ENCODE data around the gene AVPR2. TPM values are rescaled to one million over a fixed set of nuclear protein-coding genes. Genes with fewer than 3 reads are reported as not detected.

AVPR2 gene
- total and polyA plus RNA-seq, 7 experiments from 2014 or later, result 0.29 TPM; not detected in 6

DNA sequence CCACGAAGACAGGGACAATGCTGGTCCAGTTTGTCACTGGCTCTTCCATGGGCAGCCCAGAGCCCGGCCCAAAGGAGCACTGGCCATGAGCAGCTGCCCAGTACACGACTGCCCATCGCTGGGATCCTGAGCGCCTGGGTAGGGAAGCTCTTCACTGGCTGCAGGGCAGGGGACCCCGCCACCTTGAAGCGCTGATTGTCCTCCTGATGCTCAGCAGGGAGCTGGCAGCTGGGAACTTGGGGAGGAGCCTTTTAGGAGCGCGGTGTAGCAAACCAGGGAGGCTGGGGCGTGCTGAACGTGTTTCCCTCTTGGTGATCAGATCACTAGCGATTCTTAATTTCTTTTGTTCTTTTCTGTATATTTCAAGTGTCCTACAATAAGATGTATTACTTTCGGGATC, 20.3 kb upstream of the AVPR2 start:
- Mint-ChIP-seq H3K4me3 (peak overlapping the region in 5 of 10 donors; percentile 11 to 55 (median 29)), H3K4me1 (peaks cover under 1 to 11% (median 6%) of the 10 kb centered on the region in 7 donors), H3K9me3 (no peaks in the 10 kb centered on the region), H3K27me3 (peaks cover 0 to 33% (median 15%) of the 10 kb centered on the region in 5 donors), H3K27ac (no peak overlapping the region), H3K36me3 (no peaks in the 10 kb centered on the region)
- ATAC-seq, result no peak
- intact Hi-C loops (cut with micrococcal nuclease), result no loop called here
- Histone ChIP-seq H3K27me3 (ENCODE audit: control insufficient read depth in 2 of 2, insufficient read depth in 2 of 2, low read length in 2 of 2) (peaks cover 0 to 3% of the 10 kb centered on the region in 2 donors), H3K4me3 (ENCODE audit: low read length) (no peak overlapping the region), H3K36me3 (ENCODE audit: control insufficient read depth in 2 of 3, insufficient read depth in 3 of 3, low read length in 3 of 3) (no peaks in the 10 kb centered on the region), H3K4me1 (ENCODE audit: control insufficient read depth in 2 of 2, insufficient read depth in 2 of 2, low read length in 2 of 2) (peaks cover 0 to 11% of the 10 kb centered on the region in 2 donors), H3K9me3 (ENCODE audit: control insufficient read depth in 2 of 3, low read length in 3 of 3) (no peaks in the 10 kb centered on the region), H3K27ac (ENCODE audit: low read depth, low read length) (no peak overlapping the region)
- no peak for DNase-seq
- POLR2A ChIA-PET, result no interaction called here
- CTCF ChIA-PET, result no interaction called here

- Mint-ChIP-seq H3K4me1 (peaks cover 0 to 10% (median 5%) of the 10 kb centered on the region in 7 donors), H3K27me3 (peaks cover 0 to 37% (median 12%) of the 10 kb centered on the region in 5 donors), H3K27ac (no peak overlapping the region), H3K36me3 (no peaks in the 10 kb centered on the region), H3K4me3 (peak overlapping the region in 6 of 10 donors; percentile 11 to 55 (median 36)), H3K9me3 (no peaks in the 10 kb centered on the region)
- Histone ChIP-seq H3K4me3 (ENCODE audit: low read length) (no peak overlapping the region), H3K4me1 (ENCODE audit: control insufficient read depth in 2 of 2, insufficient read depth in 2 of 2, low read length in 2 of 2) (peaks cover 0 to 11% of the 10 kb centered on the region in 2 donors), H3K27ac (ENCODE audit: low read depth, low read length) (no peak overlapping the region), H3K27me3 (ENCODE audit: control insufficient read depth in 2 of 2, insufficient read depth in 2 of 2, low read length in 2 of 2) (peaks cover 0 to 3% of the 10 kb centered on the region in 2 donors), H3K9me3 (ENCODE audit: control insufficient read depth in 2 of 3, low read length in 3 of 3) (no peaks in the 10 kb centered on the region), H3K36me3 (ENCODE audit: control insufficient read depth in 2 of 3, insufficient read depth in 3 of 3, low read length in 3 of 3) (no peaks in the 10 kb centered on the region)
- DNase-seq (no peak), ATAC-seq (peak; percentile 32)
- ChIA-PET CTCF (interaction anchor here (0.5 kb wide), 1 partner anchor 37 kb away, joined by 5 read pairs; no protein-coding TSS in a partner anchor), POLR2A (no interaction called here)
- intact Hi-C loops (cut with micrococcal nuclease), result no loop called here
These were observed 19.9 kb upstream of the AVPR2 start for GRCh38 chrX:153884590-153884989.

DNA sequence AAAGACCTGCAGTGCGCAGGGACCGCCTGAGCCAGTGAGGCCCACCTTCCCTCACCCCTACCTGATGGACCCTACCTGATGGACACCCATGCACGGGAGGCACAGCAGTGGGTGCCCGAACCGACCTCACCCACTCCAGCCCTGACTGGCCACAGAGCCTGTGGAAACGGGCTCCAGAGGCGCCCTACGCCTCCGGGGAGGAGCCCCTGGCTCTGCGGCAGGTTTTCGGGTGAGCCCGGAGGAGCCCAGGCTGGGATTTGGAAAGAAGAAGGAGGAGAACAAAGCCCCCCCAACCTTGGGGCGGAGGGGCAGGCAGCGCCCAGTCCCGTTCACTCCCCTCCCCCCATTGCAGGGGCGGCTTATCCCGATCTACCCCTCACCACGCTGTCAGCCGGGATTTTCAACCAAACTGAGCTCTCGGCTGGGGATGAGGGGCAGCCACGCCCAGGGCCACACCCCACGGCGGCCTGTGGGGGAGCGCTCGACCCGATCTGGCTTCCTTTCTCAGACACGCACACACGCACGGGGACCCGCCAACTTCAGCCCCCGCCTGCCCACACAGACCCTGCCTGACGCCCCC, 19.2 kb upstream of the AVPR2 start:
- intact Hi-C loops (cut with micrococcal nuclease), result no loop called here
- Mint-ChIP-seq H3K27me3 (peaks cover 0 to 43% (median 12%) of the 10 kb centered on the region in 5 donors), H3K4me3 (peak overlapping the region in 8 of 10 donors; percentile 21 to 60 (median 47)), H3K4me1 (peaks cover 0 to 10% (median 5%) of the 10 kb centered on the region in 7 donors), H3K9me3 (no peaks in the 10 kb centered on the region), H3K27ac (no peak overlapping the region), H3K36me3 (no peaks in the 10 kb centered on the region)
- no peaks in the 10 kb centered on the region for H3K9me3 ChIP-seq (ENCODE audit: control insufficient read depth in 2 of 3, low read length in 3 of 3)
- CTCF ChIA-PET, result interaction anchor here (0.5 kb wide), 1 partner anchor 38 kb away, joined by 5 read pairs; no protein-coding TSS in a partner anchor
- no peak for ATAC-seq
- no peak for DNase-seq
- H3K27me3 ChIP-seq (ENCODE audit: control insufficient read depth in 2 of 2, insufficient read depth in 2 of 2, low read length in 2 of 2), result peaks cover 0 to 3% of the 10 kb centered on the region in 2 donors
- H3K4me1 ChIP-seq (ENCODE audit: control insufficient read depth in 2 of 2, insufficient read depth in 2 of 2, low read length in 2 of 2), result peaks cover 0 to 11% of the 10 kb centered on the region in 2 donors
- POLR2A ChIA-PET, result no interaction called here
- H3K36me3 ChIP-seq (ENCODE audit: control insufficient read depth in 2 of 3, insufficient read depth in 3 of 3, low read length in 3 of 3), result no peaks in the 10 kb centered on the region
- H3K27ac ChIP-seq (ENCODE audit: low read depth, low read length), result no peak overlapping the region
- no peak overlapping the region for H3K4me3 ChIP-seq (ENCODE audit: low read length)

GRCh38 chrX:153885968-153886903, 18.2 kb upstream of the AVPR2 start, which contains the start of gene L1CAM:
Gene L1CAM (minus strand): TSS chrX:153886173. CDS start chrX:153875836, 10,337 bp downstream.
- intact Hi-C loops (cut with micrococcal nuclease), result no loop called here
- ChIA-PET CTCF (no interaction called here), POLR2A (no interaction called here)
- peak in 1 of 9 donors; percentile 33 for DNase-seq
- Mint-ChIP-seq H3K4me1 (peaks cover 0 to 10% (median 5%) of the 10 kb centered on the region in 7 donors), H3K27ac (no peak within 1 kb of the TSS), H3K36me3 (no peaks in the 10 kb centered on the region), H3K27me3 (peaks cover 0 to 43% (median 12%) of the 10 kb centered on the region in 5 donors), H3K9me3 (no peaks in the 10 kb centered on the region), H3K4me3 (peak within 1 kb of the TSS in 9 of 10 donors; percentile 11 to 72 (median 43))
- no peaks in the 10 kb centered on the region for H3K36me3 ChIP-seq (ENCODE audit: control insufficient read depth in 2 of 3, insufficient read depth in 3 of 3, low read length in 3 of 3)
- H3K4me1 ChIP-seq (ENCODE audit: control insufficient read depth in 2 of 2, insufficient read depth in 2 of 2, low read length in 2 of 2), result peaks cover 0 to 11% of the 10 kb centered on the region in 2 donors
- ATAC-seq, result peak; percentile 60
- H3K27me3 ChIP-seq (ENCODE audit: control insufficient read depth in 2 of 2, insufficient read depth in 2 of 2, low read length in 2 of 2), result peaks cover 0 to 3% of the 10 kb centered on the region in 2 donors
- no peaks in the 10 kb centered on the region for H3K9me3 ChIP-seq (ENCODE audit: control insufficient read depth in 2 of 3, low read length in 3 of 3)
- no peak within 1 kb of the TSS for H3K4me3 ChIP-seq (ENCODE audit: low read length)
- no peak within 1 kb of the TSS for H3K27ac ChIP-seq (ENCODE audit: low read depth, low read length)

DNA sequence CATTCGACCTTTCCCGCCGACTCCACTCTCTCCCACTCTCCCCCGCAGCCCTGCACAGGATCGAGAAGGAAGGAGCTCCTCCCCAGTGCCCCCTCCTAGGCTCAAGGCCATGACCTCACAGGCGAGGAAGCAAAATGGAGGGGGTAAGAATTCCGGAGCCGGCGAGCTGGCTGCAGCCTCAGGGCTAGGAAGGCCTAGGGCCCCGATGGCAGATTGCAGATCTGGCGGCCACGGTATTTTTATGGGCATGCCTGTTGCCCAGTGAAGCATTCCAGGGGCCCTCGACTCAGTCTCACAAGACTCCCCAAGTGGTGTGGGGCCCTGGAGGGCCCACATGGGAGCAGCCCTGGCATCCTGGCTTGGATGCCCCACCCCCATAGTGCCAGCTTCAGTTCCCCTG, 17.6 kb upstream of the AVPR2 start:
- CTCF ChIA-PET, result no interaction called here
- DNase-seq (no peak), ATAC-seq (no peak)
- POLR2A ChIA-PET, result no interaction called here
- H3K9me3 ChIP-seq (ENCODE audit: control insufficient read depth in 2 of 3, low read length in 3 of 3), result no peaks in the 10 kb centered on the region
- H3K4me1 Mint-ChIP-seq, result peaks cover 0 to 10% (median 5%) of the 10 kb centered on the region in 7 donors
- H3K4me1 ChIP-seq (ENCODE audit: control insufficient read depth in 2 of 2, insufficient read depth in 2 of 2, low read length in 2 of 2), result peaks cover 0 to 11% of the 10 kb centered on the region in 2 donors
- peaks cover 0 to 3% of the 10 kb centered on the region in 2 donors for H3K27me3 ChIP-seq (ENCODE audit: control insufficient read depth in 2 of 2, insufficient read depth in 2 of 2, low read length in 2 of 2)
- no peaks in the 10 kb centered on the region for H3K9me3 Mint-ChIP-seq
- H3K27me3 Mint-ChIP-seq, result peaks cover 0 to 43% (median 12%) of the 10 kb centered on the region in 5 donors
- H3K36me3 Mint-ChIP-seq, result no peaks in the 10 kb centered on the region
- H3K27ac Mint-ChIP-seq, result no peak overlapping the region
- no peak overlapping the region for H3K27ac ChIP-seq (ENCODE audit: low read depth, low read length)
- peak overlapping the region in 3 of 10 donors; percentile 27 to 72 (median 57) for H3K4me3 Mint-ChIP-seq
- no peaks in the 10 kb centered on the region for H3K36me3 ChIP-seq (ENCODE audit: control insufficient read depth in 2 of 3, insufficient read depth in 3 of 3, low read length in 3 of 3)
- no peak overlapping the region for H3K4me3 ChIP-seq (ENCODE audit: low read length)
- intact Hi-C loops (cut with micrococcal nuclease), result no loop called here

- no peak for ATAC-seq
- no peaks in the 10 kb centered on the region for H3K36me3 Mint-ChIP-seq
- DNase-seq, result no peak
- H3K27me3 ChIP-seq (ENCODE audit: control insufficient read depth in 2 of 2, insufficient read depth in 2 of 2, low read length in 2 of 2), result peaks cover 0 to 3% of the 10 kb centered on the region in 2 donors
- H3K9me3 ChIP-seq (ENCODE audit: control insufficient read depth in 2 of 3, low read length in 3 of 3), result no peaks in the 10 kb centered on the region
- ChIA-PET POLR2A (no interaction called here), CTCF (no interaction called here)
- H3K36me3 ChIP-seq (ENCODE audit: control insufficient read depth in 2 of 3, insufficient read depth in 3 of 3, low read length in 3 of 3), result no peaks in the 10 kb centered on the region
- peaks cover 0 to 11% of the 10 kb centered on the region in 2 donors for H3K4me1 ChIP-seq (ENCODE audit: control insufficient read depth in 2 of 2, insufficient read depth in 2 of 2, low read length in 2 of 2)
- peak overlapping the region in 3 of 10 donors; percentile 42 to 56 (median 49) for H3K4me3 Mint-ChIP-seq
- no peaks in the 10 kb centered on the region for H3K9me3 Mint-ChIP-seq
- peaks cover 0 to 10% (median 3%) of the 10 kb centered on the region in 7 donors for H3K4me1 Mint-ChIP-seq
- no peak overlapping the region for H3K27ac ChIP-seq (ENCODE audit: low read depth, low read length)
- no peak overlapping the region for H3K4me3 ChIP-seq (ENCODE audit: low read length)
- no peak overlapping the region for H3K27ac Mint-ChIP-seq
- H3K27me3 Mint-ChIP-seq, result peaks cover 0 to 45% (median 9%) of the 10 kb centered on the region in 5 donors
- intact Hi-C loops (cut with micrococcal nuclease), result no loop called here
These were observed 17.1 kb upstream of the AVPR2 start for GRCh38 chrX:153887385-153887784.
